Gastrocnemius medialis (tissue), 4 donors: ENCODE data around the gene AAK1. TPM values are rescaled to one million over a fixed set of nuclear protein-coding genes. Genes with fewer than 3 reads are reported as not detected.

Source experiments
- ATAC-seq, 2 donors: fragments of 150-250 bp; one replicate each; pipeline ENCODE4 v1.9.1; 2016
- DNase-seq, 2 donors: peaks; one replicate each; pipeline ENCODE4 v3.0.0-alpha.2; 2019
- H3K27ac ChIP-seq, 4 donors: fragments of 200-600 bp; sonication (generic); 1 replicate in 1 of 4; 2 replicates in 3 of 4; pipeline ENCODE4 v1.5.1; 2016 to 2018; ENCODE audit warnings: mild to moderate bottlenecking in 2 of 4, moderate library complexity in 1 of 4
- H3K27me3 ChIP-seq, 3 donors: fragments of 200-600 bp; sonication (generic) in 2 of 3; 1 replicate in 1 of 3; 2 replicates in 2 of 3; pipeline versions ENCODE4 v1.5.1 to v1.6.0; 2016 to 2019; ENCODE audit warnings: mild to moderate bottlenecking in 1 of 3, moderate library complexity in 1 of 3
- H3K36me3 ChIP-seq, 2 donors: fragments of 200-600 bp; sonication (generic) in 1 of 2; one replicate each; pipeline ENCODE4 v1.5.1; 2017 to 2018
- H3K4me1 ChIP-seq, 2 donors: fragments of 200-600 bp; sonication (generic) in 1 of 2; one replicate each; pipeline ENCODE4 v1.5.1; 2016 to 2017; ENCODE audit warnings: mild to moderate bottlenecking in 2 of 2
- H3K4me3 ChIP-seq, 4 donors: fragments of 200-600 bp; sonication (generic) in 3 of 4; 1 replicate in 1 of 4; 2 replicates in 3 of 4; pipeline ENCODE4 v1.5.1; 2016 to 2019; ENCODE audit warnings: mild to moderate bottlenecking in 2 of 4
- H3K9me3 ChIP-seq, 3 donors: fragments of 200-600 bp; sonication (generic) in 2 of 3; 1 replicate in 1 of 3; 2 replicates in 2 of 3; pipeline ENCODE4 v1.5.1; 2016 to 2019
- POLR2A ChIP-seq, 2 donors: fragments of 450-650 bp; IDR thresholded peaks; one replicate each; pipeline ENCODE4 v1.6.1; 2017; ENCODE audit warnings: antibody characterized with exemption in 2 of 2, mild to moderate bottlenecking in 2 of 2, moderate library complexity in 2 of 2
- in situ Hi-C, 4 donors: fragments of 200-750 bp; cut with MboI; loops; one replicate each; pipeline versions ENCODE4 v1.15.0 to v1.8.0; 2017; ENCODE audit warnings: low sequenced_read_pairs in 4 of 4
- intact Hi-C: fragments of 100-400 bp; cut with DNase I; formaldehyde crosslinking; loops from one replicate; pipeline ENCODE4 v1.15.1; 2023; ENCODE audit warnings: low total_unique reads
- total RNA-seq, 4 donors: library from RNA; depleted of rRNA; stranded (reverse); fragments of >200 nt; gene quantifications; one replicate each; pipeline versions ENCODE4 v1.1.0 to v1.2.3, GENCODE V29; 2016
- TF ChIP-seq, protein P1 (sequence below), 5 experiments: fragments of 450-650 bp in 3 of 5; fragments of 200-600 bp in 2 of 5; sonication (generic) in 2 of 5; IDR thresholded peaks in 4 of 5; conservative IDR thresholded peaks in 1 of 5; 1 replicate in 4 of 5; 2 replicates in 1 of 5; pipeline ENCODE4 v1.5.1; 2016 to 2019; ENCODE audit warnings: antibody characterized with exemption in 5 of 5, mild to moderate bottlenecking in 3 of 5, moderate library complexity in 3 of 5

The AAK1 gene
- total RNA-seq, 4 donors from 2014 or later, result 30.0 to 47.3 (median 39.1) TPM

DNA sequence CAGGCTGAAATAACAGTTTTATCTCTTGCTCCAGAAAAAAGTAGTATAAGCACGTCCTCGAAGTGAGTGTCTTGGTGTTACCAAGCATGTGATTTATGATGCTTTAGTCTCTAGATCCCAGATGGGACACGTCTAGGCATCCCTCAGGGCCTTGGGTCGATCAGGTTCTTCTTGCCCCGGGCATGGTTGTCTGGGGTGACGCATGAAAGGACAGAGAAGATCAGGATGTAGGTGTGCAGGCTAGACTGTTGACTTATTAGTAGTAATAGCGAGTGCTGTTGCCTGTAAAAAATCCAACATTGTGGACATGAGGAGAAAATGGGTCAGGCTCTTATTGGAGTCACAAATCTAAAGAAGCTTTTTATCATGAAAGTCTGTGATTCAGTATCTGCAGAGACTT is 112.4 kb downstream of the AAK1 start:
- Histone ChIP-seq H3K27ac (no peak overlapping the region), H3K4me3 (no peak overlapping the region), H3K9me3 (no peaks in the 10 kb centered on the region), H3K4me1 (no peaks in the 10 kb centered on the region), H3K27me3 (no peaks in the 10 kb centered on the region), H3K36me3 (peaks cover 0 to 71% of the 10 kb centered on the region in 2 donors)
- TF ChIP-seq, protein P1, sequence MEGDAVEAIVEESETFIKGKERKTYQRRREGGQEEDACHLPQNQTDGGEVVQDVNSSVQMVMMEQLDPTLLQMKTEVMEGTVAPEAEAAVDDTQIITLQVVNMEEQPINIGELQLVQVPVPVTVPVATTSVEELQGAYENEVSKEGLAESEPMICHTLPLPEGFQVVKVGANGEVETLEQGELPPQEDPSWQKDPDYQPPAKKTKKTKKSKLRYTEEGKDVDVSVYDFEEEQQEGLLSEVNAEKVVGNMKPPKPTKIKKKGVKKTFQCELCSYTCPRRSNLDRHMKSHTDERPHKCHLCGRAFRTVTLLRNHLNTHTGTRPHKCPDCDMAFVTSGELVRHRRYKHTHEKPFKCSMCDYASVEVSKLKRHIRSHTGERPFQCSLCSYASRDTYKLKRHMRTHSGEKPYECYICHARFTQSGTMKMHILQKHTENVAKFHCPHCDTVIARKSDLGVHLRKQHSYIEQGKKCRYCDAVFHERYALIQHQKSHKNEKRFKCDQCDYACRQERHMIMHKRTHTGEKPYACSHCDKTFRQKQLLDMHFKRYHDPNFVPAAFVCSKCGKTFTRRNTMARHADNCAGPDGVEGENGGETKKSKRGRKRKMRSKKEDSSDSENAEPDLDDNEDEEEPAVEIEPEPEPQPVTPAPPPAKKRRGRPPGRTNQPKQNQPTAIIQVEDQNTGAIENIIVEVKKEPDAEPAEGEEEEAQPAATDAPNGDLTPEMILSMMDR (IDR thresholded peaks at IDR 0.05 in 4 of 5, conservative IDR thresholded peaks at IDR 0.05 in 1 of 5), result no peak
- no peak for TF ChIP-seq POLR2A (IDR thresholded peaks at IDR 0.05)
- intact Hi-C loops, result no loop called here
- in situ Hi-C loops, result no loop called here
- DNase-seq, result no peak
- ATAC-seq, result no peak

DNA sequence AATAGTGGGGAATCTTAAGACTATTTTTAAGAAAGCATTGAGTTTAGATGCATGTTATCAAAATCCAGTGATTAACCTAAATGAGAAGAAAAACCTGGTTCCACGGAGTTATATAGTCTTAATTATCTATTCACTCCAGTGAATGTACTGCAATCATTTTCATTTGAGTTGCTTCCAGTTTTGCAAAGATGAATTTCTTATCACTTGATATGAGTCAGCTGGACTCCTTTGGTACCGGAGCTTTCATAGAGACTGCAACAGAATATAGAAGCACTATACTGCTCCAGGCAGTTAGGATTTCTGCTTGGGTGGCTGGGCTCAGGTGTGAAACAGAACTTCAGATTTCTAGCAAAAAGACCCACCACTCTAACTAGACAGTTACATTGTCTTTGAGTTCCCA is 114.1 kb downstream of the AAK1 start:
- Histone ChIP-seq H3K4me3 (no peak overlapping the region), H3K9me3 (no peaks in the 10 kb centered on the region), H3K27ac (no peak overlapping the region), H3K27me3 (no peaks in the 10 kb centered on the region), H3K4me1 (no peaks in the 10 kb centered on the region), H3K36me3 (peaks cover 0 to 85% of the 10 kb centered on the region in 2 donors)
- in situ Hi-C loops (no loop called here), intact Hi-C loops (no loop called here)
- TF ChIP-seq, protein P1 (IDR thresholded peaks at IDR 0.05 in 4 of 5, conservative IDR thresholded peaks at IDR 0.05 in 1 of 5), result no peak
- TF ChIP-seq POLR2A (IDR thresholded peaks at IDR 0.05), result no peak
- DNase-seq, result no peak
- ATAC-seq, result no peak

DNA sequence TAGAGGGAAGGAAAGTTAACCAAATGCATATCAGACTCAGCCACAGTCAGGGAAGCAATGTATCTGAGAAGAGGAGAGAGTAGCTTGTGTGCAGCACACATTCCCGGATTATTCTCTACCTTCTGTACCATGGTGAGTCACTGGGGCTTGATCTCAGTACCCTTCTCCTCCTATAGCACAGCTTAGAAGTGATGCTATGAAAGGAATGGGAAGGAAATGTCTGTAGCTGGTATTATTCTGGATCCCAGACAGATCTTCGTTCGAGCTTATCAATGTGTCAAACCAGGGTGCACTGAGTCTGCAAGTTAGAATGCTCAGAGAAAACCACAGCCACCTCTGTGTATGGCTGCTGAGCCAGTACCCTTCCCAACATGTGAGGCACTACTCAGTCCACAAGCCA is 118.3 kb downstream of the AAK1 start:
- intact Hi-C loops, result no loop called here
- ATAC-seq, result no peak
- Histone ChIP-seq H3K4me3 (no peak overlapping the region), H3K4me1 (no peaks in the 10 kb centered on the region), H3K27ac (no peak overlapping the region), H3K36me3 (peaks cover 0 to 94% of the 10 kb centered on the region in 2 donors), H3K9me3 (no peaks in the 10 kb centered on the region), H3K27me3 (no peaks in the 10 kb centered on the region)
- in situ Hi-C loops, result no loop called here
- no peak for TF ChIP-seq POLR2A (IDR thresholded peaks at IDR 0.05)
- TF ChIP-seq, protein P1 (IDR thresholded peaks at IDR 0.05 in 4 of 5, conservative IDR thresholded peaks at IDR 0.05 in 1 of 5), result no peak
- no peak for DNase-seq

DNA sequence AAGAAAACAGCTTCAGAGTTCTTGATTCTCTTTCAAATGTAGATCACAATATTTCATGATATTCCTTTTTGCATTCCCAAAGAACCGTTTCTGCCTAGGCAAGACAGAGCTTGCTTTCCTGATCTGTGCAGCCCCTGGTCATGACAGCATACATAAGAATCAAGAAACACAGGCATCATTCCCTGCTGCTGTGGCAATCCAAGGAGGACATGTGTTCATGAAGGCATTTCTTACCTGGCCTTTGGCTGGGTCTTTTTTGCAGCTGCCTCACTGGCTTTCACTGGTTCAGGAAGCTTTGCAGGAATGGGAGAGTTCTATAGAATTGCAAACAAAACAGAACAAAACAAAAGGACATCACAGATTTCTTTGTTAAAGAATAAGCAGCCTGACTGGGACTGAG is 118.7 kb downstream of the AAK1 start:
- DNase-seq (no peak), ATAC-seq (no peak)
- no peaks in the 10 kb centered on the region for H3K27me3 ChIP-seq
- no peak for TF ChIP-seq POLR2A (IDR thresholded peaks at IDR 0.05)
- TF ChIP-seq, protein P1 (IDR thresholded peaks at IDR 0.05 in 4 of 5, conservative IDR thresholded peaks at IDR 0.05 in 1 of 5), result no peak
- intact Hi-C loops (no loop called here), in situ Hi-C loops (no loop called here)
- peaks cover 0 to 94% of the 10 kb centered on the region in 2 donors for H3K36me3 ChIP-seq
- H3K27ac ChIP-seq, result no peak overlapping the region
- no peak overlapping the region for H3K4me3 ChIP-seq
- no peaks in the 10 kb centered on the region for H3K9me3 ChIP-seq
- H3K4me1 ChIP-seq, result no peaks in the 10 kb centered on the region

DNA sequence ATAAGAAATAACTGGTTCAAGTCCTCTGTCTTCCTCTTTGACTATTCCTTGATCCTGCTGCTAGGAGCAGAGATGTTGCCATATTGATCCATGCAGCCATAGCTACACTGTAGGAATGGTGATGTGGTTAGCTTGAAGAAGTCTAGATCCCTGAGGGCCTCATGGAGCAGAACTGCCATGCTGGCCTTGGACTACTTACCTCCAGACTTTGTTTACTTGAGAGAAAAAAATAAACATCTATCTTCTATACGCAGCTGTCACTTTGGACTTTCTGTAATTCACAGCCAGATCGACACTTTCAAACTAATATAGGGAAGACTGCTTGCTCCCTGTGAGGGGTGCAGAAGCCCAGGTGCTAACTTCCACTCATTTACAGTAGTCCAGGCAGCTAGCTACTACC is 121.8 kb downstream of the AAK1 start:
- Histone ChIP-seq H3K4me3 (no peak overlapping the region), H3K27me3 (no peaks in the 10 kb centered on the region), H3K36me3 (peaks cover 0 to 99% of the 10 kb centered on the region in 2 donors), H3K9me3 (no peaks in the 10 kb centered on the region), H3K27ac (no peak overlapping the region), H3K4me1 (no peaks in the 10 kb centered on the region)
- TF ChIP-seq POLR2A (IDR thresholded peaks at IDR 0.05), result no peak
- TF ChIP-seq, protein P1 (IDR thresholded peaks at IDR 0.05 in 4 of 5, conservative IDR thresholded peaks at IDR 0.05 in 1 of 5), result no peak
- intact Hi-C loops (no loop called here), in situ Hi-C loops (no loop called here)
- no peak for DNase-seq
- ATAC-seq, result no peak
